ENCODE results near the gene ELL2.

ELL2 gene

GRCh38 chr5:95956021-95956899 lies 5.4 kb downstream of the ELL2 start:
- DNase-seq (ENCODE audit: low spot score) = no peak

- DNase-seq (ENCODE audit: low spot score) = no peak
These were observed 6.9 kb downstream of the ELL2 start for GRCh38 chr5:95954716-95955115.

GRCh38 chr5:95953021-95953702 lies 8.5 kb downstream of the ELL2 start:
- no peak for DNase-seq (ENCODE audit: low spot score)

- DNase-seq (ENCODE audit: low spot score) = no peak
These were observed 9.7 kb downstream of the ELL2 start for GRCh38 chr5:95951916-95952315.

GRCh38 chr5:95949810-95950209 lies 11.8 kb downstream of the ELL2 start:
- no peak for DNase-seq (ENCODE audit: low spot score)

GRCh38 chr5:95948631-95949030 lies 13.0 kb downstream of the ELL2 start:
- no peak for DNase-seq (ENCODE audit: low spot score)

- DNase-seq (ENCODE audit: low spot score) = no peak
These were observed 15.2 kb downstream of the ELL2 start for GRCh38 chr5:95946451-95946850.

GRCh38 chr5:95942968-95943367 lies 18.7 kb downstream of the ELL2 start:
- no peak for DNase-seq (ENCODE audit: low spot score)

GRCh38 chr5:95942414-95942813 lies 19.2 kb downstream of the ELL2 start:
- DNase-seq (ENCODE audit: low spot score) = no peak

- no peak for DNase-seq (ENCODE audit: low spot score)
These were observed 19.9 kb downstream of the ELL2 start for GRCh38 chr5:95941756-95942155.

- DNase-seq (ENCODE audit: low spot score) = no peak
These were observed 20.6 kb downstream of the ELL2 start for GRCh38 chr5:95940758-95941682.

- DNase-seq (ENCODE audit: low spot score) = no peak
These were observed 22.2 kb downstream of the ELL2 start for GRCh38 chr5:95939465-95939864.

GRCh38 chr5:95938766-95939165 lies 22.9 kb downstream of the ELL2 start:
- DNase-seq (ENCODE audit: low spot score) = no peak

- DNase-seq (ENCODE audit: low spot score) = no peak
These were observed 23.3 kb downstream of the ELL2 start for GRCh38 chr5:95938347-95938746.

- no peak for DNase-seq (ENCODE audit: low spot score)
These were observed 24.0 kb downstream of the ELL2 start for GRCh38 chr5:95937607-95938152.

GRCh38 chr5:95936812-95937397 lies 24.7 kb downstream of the ELL2 start:
- no peak for DNase-seq (ENCODE audit: low spot score)

GRCh38 chr5:95935553-95936100 lies 26.0 kb downstream of the ELL2 start:
- DNase-seq (ENCODE audit: low spot score) = peak; percentile 54

- DNase-seq (ENCODE audit: low spot score) = no peak
These were observed 27.3 kb downstream of the ELL2 start for GRCh38 chr5:95934207-95934804.

- no peak for DNase-seq (ENCODE audit: low spot score)
These were observed 28.7 kb downstream of the ELL2 start for GRCh38 chr5:95932941-95933340.

- DNase-seq (ENCODE audit: low spot score) = no peak
These were observed 30.4 kb downstream of the ELL2 start for GRCh38 chr5:95931079-95931833.
